Measurements from ENCODE around the gene HGS.
A peak's percentile ranks its signal among the peaks of the same experiment; 100 is the strongest.

HGS gene

GRCh38 chr17:81683584-81684441 lies at the start of gene HGS, which contains the start of gene ARL16:
Gene HGS (plus strand): TSS chr17:81684011. CDS start chr17:81684067, 56 bp downstream.
Gene ARL16 (minus strand): TSS chr17:81683797. CDS start chr17:81683753, 44 bp downstream.
- peak; percentile 100 for DNase-seq

- no peak for DNase-seq
These were observed 48.4 kb upstream of the HGS start for GRCh38 chr17:81635431-81635830.

- DNase-seq: no peak
These were observed 47.8 kb upstream of the HGS start for GRCh38 chr17:81635973-81636504.

- DNase-seq: peak; percentile 91
These were observed 47.1 kb upstream of the HGS start, which contains the start of the genes NPLOC4 and TSPAN10 for GRCh38 chr17:81636505-81637288. Gene NPLOC4 (minus strand): TSS chr17:81637112. CDS start chr17:81636930, 182 bp downstream. Gene TSPAN10 (plus strand): TSS chr17:81637196. CDS start chr17:81642413, 5,217 bp downstream.

GRCh38 chr17:81638683-81639082 lies 45.1 kb upstream of the HGS start:
- no peak for DNase-seq

GRCh38 chr17:81640011-81640410 lies 43.8 kb upstream of the HGS start:
- no peak for DNase-seq

GRCh38 chr17:81641825-81642489 lies 41.9 kb upstream of the HGS start:
- DNase-seq: no peak

- no peak for DNase-seq
These were observed 39.3 kb upstream of the HGS start for GRCh38 chr17:81644496-81644895.

- no peak for DNase-seq
These were observed 38.5 kb upstream of the HGS start for GRCh38 chr17:81644976-81645952.

GRCh38 chr17:81646869-81647600 lies 36.8 kb upstream of the HGS start:
- DNase-seq: no peak

- DNase-seq: no peak
These were observed 36.2 kb upstream of the HGS start for GRCh38 chr17:81647640-81648012.

- DNase-seq: no peak
These were observed 35.7 kb upstream of the HGS start for GRCh38 chr17:81648013-81648706.

- no peak for DNase-seq
These were observed 35.1 kb upstream of the HGS start for GRCh38 chr17:81648707-81649085.

GRCh38 chr17:81650951-81651350 lies 32.9 kb upstream of the HGS start:
- no peak for DNase-seq

- DNase-seq: no peak
These were observed 32.1 kb upstream of the HGS start for GRCh38 chr17:81651692-81652091.

GRCh38 chr17:81652906-81653771 lies 30.7 kb upstream of the HGS start:
- no peak for DNase-seq

- DNase-seq: no peak
These were observed 28.3 kb upstream of the HGS start for GRCh38 chr17:81655378-81656117.

GRCh38 chr17:81656118-81656743 lies 27.6 kb upstream of the HGS start, which contains the start of gene PDE6G:
Gene PDE6G (minus strand): TSS chr17:81656542. CDS start chr17:81653305, 3,237 bp downstream.
- no peak for DNase-seq

All from NCI-H774 (cell line).